ENCODE data around the gene UAP1L1.

Gene UAP1L1

GRCh38 chr9:137109250-137110146 is 32.2 kb downstream of the UAP1L1 start:
- Histone ChIP-seq H3K79me2 (ENCODE audit: control insufficient read depth, insufficient read depth, low read length, poor library complexity) (no peaks in the 10 kb centered on the region), H3K27me3 (ENCODE audit: insufficient read depth, low read length) (peaks cover 9% of the 10 kb centered on the region), H3K4me2 (ENCODE audit: low read length) (no peak overlapping the region), H3K9me3 (ENCODE audit: insufficient read depth, low read depth, low read length) (peaks cover 1% of the 10 kb centered on the region), H2AFZ (ENCODE audit: insufficient read depth, low read length, poor library complexity) (no peak overlapping the region), H3K4me3 (ENCODE audit: low read depth, low read length) (no peak overlapping the region), H4K91ac (ENCODE audit: low read depth, low read length) (no peak overlapping the region), H2AK5ac (ENCODE audit: low read length) (no peak overlapping the region), H3K36me3 (ENCODE audit: control insufficient read depth in 1 of 2, insufficient read depth in 2 of 2, low read length in 2 of 2) (peaks cover 45 to 52% of the 10 kb centered on the region in 2 experiments), H3K4me1 (ENCODE audit: control insufficient read depth in 1 of 2, insufficient read depth in 2 of 2, low read length in 2 of 2) (no peaks in the 10 kb centered on the region), H3K18ac (ENCODE audit: low read length) (no peak overlapping the region), H4K8ac (ENCODE audit: low read depth, low read length) (no peak overlapping the region), H3K14ac (ENCODE audit: low read length) (no peak overlapping the region), H3K23ac (ENCODE audit: low read length) (no peak overlapping the region), H2BK12ac (ENCODE audit: low read length) (no peak overlapping the region), H2BK120ac (ENCODE audit: insufficient read depth, low read length, poor library complexity) (no peak overlapping the region), H3K79me1 (ENCODE audit: low read length) (no peaks in the 10 kb centered on the region), H2BK5ac (ENCODE audit: low read depth, low read length, poor library complexity) (no peak overlapping the region), H3K4ac (ENCODE audit: low read depth, low read length) (no peak overlapping the region), H3K27ac (ENCODE audit: low read depth, low read length) (no peak overlapping the region), H3K9ac (ENCODE audit: low read length) (no peak overlapping the region), H4K12ac (ENCODE audit: low read depth, low read length) (no peak overlapping the region)
- no CpG with 5 or more reads among the region's 34 CpGs for WGBS (ENCODE audit: extremely low coverage, insufficient coverage, insufficient read length)
- no peak for DNase-seq

- Histone ChIP-seq H3K4me3 (ENCODE audit: low read depth, low read length) (no peak overlapping the region), H3K79me2 (ENCODE audit: control insufficient read depth, insufficient read depth, low read length, poor library complexity) (no peaks in the 10 kb centered on the region), H4K8ac (ENCODE audit: low read depth, low read length) (no peak overlapping the region), H2BK5ac (ENCODE audit: low read depth, low read length, poor library complexity) (no peak overlapping the region), H3K36me3 (ENCODE audit: control insufficient read depth in 1 of 2, insufficient read depth in 2 of 2, low read length in 2 of 2) (peaks cover 40 to 46% of the 10 kb centered on the region in 2 experiments), H3K23ac (ENCODE audit: low read length) (no peak overlapping the region), H3K4me2 (ENCODE audit: low read length) (no peak overlapping the region), H3K14ac (ENCODE audit: low read length) (no peak overlapping the region), H2BK12ac (ENCODE audit: low read length) (no peak overlapping the region), H3K4me1 (ENCODE audit: control insufficient read depth in 1 of 2, insufficient read depth in 2 of 2, low read length in 2 of 2) (no peaks in the 10 kb centered on the region), H4K91ac (ENCODE audit: low read depth, low read length) (no peak overlapping the region), H3K9me3 (ENCODE audit: insufficient read depth, low read depth, low read length) (no peaks in the 10 kb centered on the region), H3K79me1 (ENCODE audit: low read length) (no peaks in the 10 kb centered on the region), H2AFZ (ENCODE audit: insufficient read depth, low read length, poor library complexity) (no peak overlapping the region), H2BK120ac (ENCODE audit: insufficient read depth, low read length, poor library complexity) (no peak overlapping the region), H3K9ac (ENCODE audit: low read length) (no peak overlapping the region), H4K12ac (ENCODE audit: low read depth, low read length) (no peak overlapping the region), H2AK5ac (ENCODE audit: low read length) (no peak overlapping the region), H3K4ac (ENCODE audit: low read depth, low read length) (no peak overlapping the region), H3K27me3 (ENCODE audit: insufficient read depth, low read length) (peaks cover 17% of the 10 kb centered on the region), H3K18ac (ENCODE audit: low read length) (no peak overlapping the region), H3K27ac (ENCODE audit: low read depth, low read length) (no peak overlapping the region)
- WGBS (ENCODE audit: extremely low coverage, insufficient coverage, insufficient read length) = no CpG with 5 or more reads among the region's 38 CpGs
- no peak for DNase-seq
Measured at GRCh38 chr9:137110147-137110910, 33.0 kb downstream of the UAP1L1 start.

- H3K4ac ChIP-seq (ENCODE audit: low read depth, low read length) = no peak overlapping the region
- H3K4me3 ChIP-seq (ENCODE audit: low read depth, low read length) = no peak overlapping the region
- no peak overlapping the region for H3K9ac ChIP-seq (ENCODE audit: low read length)
- H3K14ac ChIP-seq (ENCODE audit: low read length) = no peak overlapping the region
- no CpG with 5 or more reads among the region's 28 CpGs for WGBS (ENCODE audit: extremely low coverage, insufficient coverage, insufficient read length)
- no peak overlapping the region for H2BK120ac ChIP-seq (ENCODE audit: insufficient read depth, low read length, poor library complexity)
- H4K12ac ChIP-seq (ENCODE audit: low read depth, low read length) = no peak overlapping the region
- H3K27ac ChIP-seq (ENCODE audit: low read depth, low read length) = no peak overlapping the region
- no peak overlapping the region for H3K23ac ChIP-seq (ENCODE audit: low read length)
- no peaks in the 10 kb centered on the region for H3K79me2 ChIP-seq (ENCODE audit: control insufficient read depth, insufficient read depth, low read length, poor library complexity)
- H2AFZ ChIP-seq (ENCODE audit: insufficient read depth, low read length, poor library complexity) = no peak overlapping the region
- H3K27me3 ChIP-seq (ENCODE audit: insufficient read depth, low read length) = peaks cover 24% of the 10 kb centered on the region
- H2BK12ac ChIP-seq (ENCODE audit: low read length) = no peak overlapping the region
- no peak overlapping the region for H4K8ac ChIP-seq (ENCODE audit: low read depth, low read length)
- peaks cover 32 to 38% of the 10 kb centered on the region in 2 experiments for H3K36me3 ChIP-seq (ENCODE audit: control insufficient read depth in 1 of 2, insufficient read depth in 2 of 2, low read length in 2 of 2)
- H3K9me3 ChIP-seq (ENCODE audit: insufficient read depth, low read depth, low read length) = no peaks in the 10 kb centered on the region
- no peak overlapping the region for H3K18ac ChIP-seq (ENCODE audit: low read length)
- no peak overlapping the region for H2BK5ac ChIP-seq (ENCODE audit: low read depth, low read length, poor library complexity)
- H3K79me1 ChIP-seq (ENCODE audit: low read length) = no peaks in the 10 kb centered on the region
- no peaks in the 10 kb centered on the region for H3K4me1 ChIP-seq (ENCODE audit: control insufficient read depth in 1 of 2, insufficient read depth in 2 of 2, low read length in 2 of 2)
- no peak for DNase-seq
- no peak overlapping the region for H4K91ac ChIP-seq (ENCODE audit: low read depth, low read length)
- no peak overlapping the region for H2AK5ac ChIP-seq (ENCODE audit: low read length)
- H3K4me2 ChIP-seq (ENCODE audit: low read length) = no peak overlapping the region
Measured at GRCh38 chr9:137110911-137111787, 33.8 kb downstream of the UAP1L1 start.
